IPS DF 6.9 (cell line): ENCODE measurements around the gene CLIC1.

Source experiments
- DNase-seq: peaks from one replicate; pipeline ENCODE4 v3.0.0-alpha.2; 2013; ENCODE audit warnings: low read depth, low spot score
- H3K27ac ChIP-seq: one replicate; pipeline ENCODE4 v1.5.1; 2013; ENCODE audit warnings: low read length, control low read depth
- H3K27me3 ChIP-seq: 2 replicates; pipeline ENCODE4 v1.6.1; 2013; ENCODE audit warnings: mild to moderate bottlenecking, low read length; ENCODE audit not compliant: control insufficient read depth, insufficient read depth
- H3K36me3 ChIP-seq: 2 replicates; pipeline ENCODE4 v1.6.1; 2013; ENCODE audit warnings: low read length; ENCODE audit not compliant: control insufficient read depth, insufficient read depth
- H3K4me1 ChIP-seq: 2 replicates; pipeline ENCODE4 v1.6.1; 2013; ENCODE audit warnings: low read length; ENCODE audit not compliant: control insufficient read depth, insufficient read depth
- H3K4me3 ChIP-seq: 2 replicates; pipeline ENCODE4 v1.5.1; 2013; ENCODE audit warnings: mild to moderate bottlenecking, low read length
- H3K9me3 ChIP-seq: 2 replicates; pipeline ENCODE4 v1.6.1; 2013; ENCODE audit warnings: low read length, inconsistent platforms; ENCODE audit not compliant: control insufficient read depth, insufficient read depth
- WGBS: extraction: QIAGEN DNeasy Blood & Tissue Kit; methylation state at CpG from one replicate; pipeline ENCODE4 v1.1.7; 2013; ENCODE audit warnings: mixed read lengths, missing lambda C conversion rate; ENCODE audit not compliant: insufficient read length, insufficient coverage; 5-methylcytosine and 5-hydroxymethylcytosine counted together

Gene CLIC1

GRCh38 chr6:31701666-31702404 lies 34.5 kb downstream of the CLIC1 start:
- Histone ChIP-seq H3K9me3 (no peaks in the 10 kb centered on the region), H3K4me3 (peak overlapping the region; percentile 80; the same call in 1 of the 2 replicates), H3K4me1 (peaks cover 6% of the 10 kb centered on the region), H3K36me3 (peaks cover 2% of the 10 kb centered on the region; the same call in 1 of the 2 replicates), H3K27me3 (no peaks in the 10 kb centered on the region), H3K27ac (no peak overlapping the region)
- DNase-seq: no peak
- no CpG with 5 or more reads among the region's 7 CpGs for WGBS

- Histone ChIP-seq H3K36me3 (peaks cover 2% of the 10 kb centered on the region; the same call in 1 of the 2 replicates), H3K27ac (no peak overlapping the region), H3K27me3 (no peaks in the 10 kb centered on the region), H3K4me3 (no peak overlapping the region), H3K4me1 (peaks cover 6% of the 10 kb centered on the region), H3K9me3 (no peaks in the 10 kb centered on the region)
- WGBS: no CpG with 5 or more reads among the region's 5 CpGs
- DNase-seq: no peak
Observed at GRCh38 chr6:31700740-31701401, 35.5 kb downstream of the CLIC1 start.

GRCh38 chr6:31697555-31697954 lies 38.8 kb downstream of the CLIC1 start:
- WGBS: no CpG with 5 or more reads among the region's 3 CpGs
- no peak overlapping the region for H3K27ac ChIP-seq
- H3K9me3 ChIP-seq: no peaks in the 10 kb centered on the region
- no peak for DNase-seq
- no peak overlapping the region for H3K4me3 ChIP-seq
- peaks cover 6% of the 10 kb centered on the region for H3K4me1 ChIP-seq
- no peaks in the 10 kb centered on the region for H3K27me3 ChIP-seq
- peaks cover 2% of the 10 kb centered on the region; the same call in 1 of the 2 replicates for H3K36me3 ChIP-seq

DNA sequence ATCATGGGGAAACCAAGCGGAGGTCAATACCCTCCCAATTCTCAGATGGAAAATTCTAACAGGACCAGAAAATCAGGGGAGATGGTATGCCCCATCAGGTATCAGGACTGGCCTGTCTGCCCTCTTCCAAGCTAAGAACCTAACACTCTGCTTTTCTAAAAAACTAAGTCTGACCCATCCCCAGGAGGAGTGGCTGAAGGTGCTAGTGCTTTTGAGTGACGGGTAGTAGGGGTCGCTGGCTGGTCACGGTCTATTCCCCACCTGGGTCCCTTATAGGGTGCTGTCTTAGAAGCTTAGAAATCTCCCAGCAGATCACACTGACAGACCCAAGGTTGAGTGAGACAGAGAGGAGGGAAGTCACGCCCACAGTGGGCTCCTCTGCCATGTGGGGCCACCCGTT lies 42.8 kb downstream of the CLIC1 start:
- Histone ChIP-seq H3K27ac (no peak overlapping the region), H3K9me3 (no peaks in the 10 kb centered on the region), H3K36me3 (peaks cover 6% of the 10 kb centered on the region; the same call in 1 of the 2 replicates), H3K4me3 (no peak overlapping the region), H3K27me3 (no peaks in the 10 kb centered on the region), H3K4me1 (no peaks in the 10 kb centered on the region)
- no CpG with 5 or more reads among the region's 6 CpGs for WGBS
- DNase-seq: no peak

DNA sequence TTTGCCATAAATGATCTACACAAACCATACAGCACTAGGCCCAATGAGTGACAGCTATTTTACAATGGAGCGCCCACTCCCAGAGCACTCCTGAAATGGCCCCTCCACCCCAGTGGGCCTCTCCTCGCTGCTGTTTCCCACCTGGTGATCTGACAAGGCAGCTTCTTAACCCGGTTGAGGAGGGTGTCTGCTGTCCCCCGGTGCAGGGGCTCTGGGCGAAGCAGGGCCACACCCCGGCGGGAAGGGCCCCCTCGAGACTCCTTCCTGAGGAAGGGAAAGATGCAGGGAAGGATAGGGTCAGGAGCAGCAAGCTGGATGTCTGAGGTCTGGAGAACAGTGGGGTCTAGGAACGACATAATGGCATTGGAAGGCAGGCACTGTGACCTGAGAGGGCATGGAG lies 43.4 kb downstream of the CLIC1 start:
- Histone ChIP-seq H3K4me3 (no peak overlapping the region), H3K27ac (no peak overlapping the region), H3K4me1 (no peaks in the 10 kb centered on the region), H3K27me3 (no peaks in the 10 kb centered on the region), H3K9me3 (no peaks in the 10 kb centered on the region), H3K36me3 (peaks cover 9% of the 10 kb centered on the region)
- no CpG with 5 or more reads among the region's 9 CpGs for WGBS
- no peak for DNase-seq

DNA sequence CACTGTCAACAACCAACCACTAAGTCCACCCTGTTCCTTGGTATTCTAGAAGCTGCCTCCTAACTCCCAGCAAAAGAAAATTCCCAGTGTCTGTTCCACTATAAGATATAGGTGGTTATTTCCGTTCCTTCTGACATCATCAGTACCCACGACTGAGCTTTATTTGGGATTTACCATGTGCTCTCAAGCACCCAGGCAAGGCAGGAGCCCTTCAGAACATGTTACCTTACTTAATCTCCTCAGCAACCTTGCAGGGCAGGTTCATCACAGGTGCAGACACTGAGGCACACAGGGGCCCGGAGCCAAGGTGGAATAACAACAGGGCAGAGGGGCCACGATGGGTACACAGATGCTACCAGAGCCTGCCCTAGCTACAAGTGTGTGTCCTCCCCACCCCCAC lies 44.0 kb downstream of the CLIC1 start:
- no CpG with 5 or more reads among the region's 4 CpGs for WGBS
- H3K27ac ChIP-seq: no peak overlapping the region

GRCh38 chr6:31691564-31692108 lies 44.7 kb downstream of the CLIC1 start:
- no CpG with 5 or more reads among the region's 12 CpGs for WGBS
- Histone ChIP-seq H3K9me3 (no peaks in the 10 kb centered on the region), H3K36me3 (peaks cover 13% of the 10 kb centered on the region)

More for the DNA sequence above, 44.0 kb downstream of the CLIC1 start:
- H3K4me1 ChIP-seq: no peaks in the 10 kb centered on the region
- H3K9me3 ChIP-seq: no peaks in the 10 kb centered on the region
- no peak overlapping the region for H3K4me3 ChIP-seq
- DNase-seq: no peak
- H3K36me3 ChIP-seq: peaks cover 11% of the 10 kb centered on the region
- no peaks in the 10 kb centered on the region for H3K27me3 ChIP-seq

DNA sequence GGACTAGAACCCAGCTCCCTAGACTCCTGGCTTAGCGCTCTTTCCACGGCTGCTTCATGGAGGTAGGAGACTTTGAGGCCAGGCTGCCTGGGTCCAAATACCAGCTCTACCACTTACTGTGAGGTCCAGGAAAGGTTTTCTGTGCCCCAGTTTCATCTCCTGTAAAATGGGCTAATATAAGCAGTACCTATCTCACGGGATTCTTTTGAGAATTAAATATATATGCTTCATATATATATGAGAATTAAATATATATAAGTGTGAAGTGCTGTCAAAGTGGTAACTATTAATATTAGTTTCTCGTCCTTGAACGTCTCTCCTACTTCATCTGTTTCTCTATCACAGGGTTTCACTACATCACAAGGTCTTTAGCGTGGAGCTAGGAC lies 45.3 kb downstream of the CLIC1 start:
- Histone ChIP-seq H3K27me3 (no peaks in the 10 kb centered on the region), H3K4me3 (no peak overlapping the region), H3K4me1 (no peaks in the 10 kb centered on the region), H3K27ac (no peak overlapping the region), H3K9me3 (no peaks in the 10 kb centered on the region), H3K36me3 (peaks cover 13% of the 10 kb centered on the region)
- no CpG with 5 or more reads among the region's 6 CpGs for WGBS
- no peak for DNase-seq

More at GRCh38 chr6:31691564-31692108, 44.7 kb downstream of the CLIC1 start:
- Histone ChIP-seq H3K4me1 (no peaks in the 10 kb centered on the region), H3K4me3 (no peak overlapping the region), H3K27ac (no peak overlapping the region), H3K27me3 (no peaks in the 10 kb centered on the region)
- DNase-seq: no peak

DNA sequence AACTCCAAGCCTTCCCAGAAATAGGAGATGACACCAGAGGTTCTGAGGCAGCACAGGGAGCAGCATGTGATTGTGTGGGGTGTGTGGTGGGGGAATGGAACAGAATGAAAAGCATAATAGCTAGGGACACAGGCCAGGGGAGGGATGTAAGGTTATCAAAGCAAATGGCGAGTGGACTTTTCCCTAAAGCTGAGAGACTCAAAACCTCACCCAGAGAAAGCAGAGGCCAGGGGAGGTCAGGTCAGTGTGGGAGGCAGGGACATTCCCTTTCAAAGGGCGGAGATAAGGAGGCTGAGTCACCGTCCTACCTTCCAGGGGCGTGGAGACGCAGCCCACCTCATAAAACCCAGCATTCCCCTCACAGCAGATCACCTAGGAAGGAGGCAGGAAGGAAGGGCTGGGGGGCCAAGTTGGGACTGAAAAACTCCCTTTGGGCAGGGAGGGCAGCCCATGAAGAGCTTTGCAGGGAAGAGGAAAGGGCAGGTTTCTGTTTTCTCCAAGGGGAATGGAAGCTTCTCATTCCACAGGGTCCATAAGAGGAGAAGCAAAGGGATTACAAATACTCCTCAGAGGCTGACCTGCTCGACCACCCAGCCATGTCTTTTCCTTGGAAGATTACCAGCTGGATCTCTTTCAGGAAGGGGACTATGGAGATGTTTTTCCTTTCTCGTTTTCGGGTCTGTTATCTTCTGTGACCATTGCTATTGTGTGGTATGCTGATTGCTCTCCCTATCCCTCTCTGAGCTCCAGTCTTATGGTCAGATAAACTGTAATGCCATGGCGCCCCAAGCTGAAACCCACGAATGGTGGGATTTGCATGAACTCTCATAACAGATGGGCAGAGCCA lies 45.9 kb downstream of the CLIC1 start:
- DNase-seq: no peak
- H3K27ac ChIP-seq: no peak overlapping the region
- H3K36me3 ChIP-seq: peaks cover 13% of the 10 kb centered on the region

More for the DNA sequence above, 45.9 kb downstream of the CLIC1 start:
- Histone ChIP-seq H3K9me3 (no peaks in the 10 kb centered on the region), H3K4me1 (no peaks in the 10 kb centered on the region), H3K27me3 (no peaks in the 10 kb centered on the region), H3K4me3 (no peak overlapping the region)
- no CpG with 5 or more reads among the region's 10 CpGs for WGBS
